Femur (tissue), 1 donor: Measurements from ENCODE around the gene IGF1R.
"Not testable (repeated sequence)": the region's sequence is repeated elsewhere in the genome, so short reads cannot be mapped to it uniquely, and the experiment has no call there.

ENCODE experiments used
- DNase-seq: peaks from one replicate; pipeline ENCODE4 v3.0.0-alpha.2; 2017

Gene IGF1R

GRCh38 chr15:98953968-98954367 lies 305.6 kb downstream of the IGF1R start:
- DNase-seq = no peak

- peak; percentile 69 for DNase-seq
Observed at GRCh38 chr15:98954411-98954810, 306.1 kb downstream of the IGF1R start.

DNA sequence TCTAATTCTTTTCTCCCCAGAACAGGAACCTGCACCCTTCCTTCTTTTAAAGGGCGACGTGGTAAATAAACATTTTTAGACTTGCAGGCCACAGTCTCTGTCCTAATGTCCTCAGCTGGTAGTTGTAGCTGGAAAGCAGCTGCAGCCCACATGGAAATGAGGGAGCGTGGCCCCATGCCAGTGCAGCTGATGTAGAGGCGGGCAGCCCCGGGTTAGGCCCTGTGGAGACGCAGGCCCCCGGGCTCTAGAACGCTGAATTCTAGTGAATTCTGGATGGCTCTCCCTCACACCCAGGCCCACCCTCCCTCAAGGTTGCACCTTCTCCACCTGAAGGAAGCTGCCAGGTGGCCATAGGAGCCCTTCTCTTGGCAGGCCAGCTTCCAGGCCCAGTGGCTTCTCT lies 307.0 kb downstream of the IGF1R start:
- DNase-seq = peak; percentile 78

DNA sequence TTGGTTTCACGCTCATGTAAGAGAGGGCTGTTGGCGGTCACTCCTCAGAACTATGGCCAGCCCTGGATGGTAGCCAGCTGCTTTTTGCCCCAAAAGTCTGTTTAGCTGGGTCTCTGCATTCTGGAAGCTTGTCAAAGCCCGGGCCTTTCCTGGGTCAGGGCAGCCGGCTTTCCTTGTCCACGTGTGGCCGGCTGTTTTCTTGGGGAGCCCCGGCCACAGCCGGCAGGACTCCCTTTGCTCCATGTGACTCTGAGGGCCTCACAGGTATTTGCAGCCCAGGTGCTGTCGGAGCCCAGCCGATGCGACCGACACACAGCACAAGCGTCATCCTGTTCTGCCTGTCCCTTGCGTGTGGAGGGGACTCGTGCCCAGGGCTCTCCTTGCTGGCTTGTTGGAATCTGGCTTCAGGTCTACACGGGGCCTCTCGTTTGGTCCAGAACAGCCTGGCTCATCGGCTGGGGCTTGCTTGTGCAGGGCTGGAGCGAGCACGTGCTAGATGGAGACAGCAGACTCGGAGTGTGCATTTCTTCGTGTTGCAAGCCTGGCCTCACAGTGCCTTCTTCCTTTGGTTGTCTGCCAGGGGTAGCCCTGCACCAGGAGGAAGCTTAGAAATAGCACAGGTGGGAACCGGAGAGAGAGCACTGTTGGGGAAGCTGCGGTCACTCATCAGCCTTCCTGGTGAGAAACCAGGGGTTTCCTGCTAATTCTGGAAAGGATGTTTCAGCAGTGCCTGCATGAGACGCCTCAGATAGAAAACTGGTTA lies 307.8 kb downstream of the IGF1R start:
- peak; percentile 58 for DNase-seq

GRCh38 chr15:98956796-98957553 lies 308.6 kb downstream of the IGF1R start:
- no peak for DNase-seq

DNA sequence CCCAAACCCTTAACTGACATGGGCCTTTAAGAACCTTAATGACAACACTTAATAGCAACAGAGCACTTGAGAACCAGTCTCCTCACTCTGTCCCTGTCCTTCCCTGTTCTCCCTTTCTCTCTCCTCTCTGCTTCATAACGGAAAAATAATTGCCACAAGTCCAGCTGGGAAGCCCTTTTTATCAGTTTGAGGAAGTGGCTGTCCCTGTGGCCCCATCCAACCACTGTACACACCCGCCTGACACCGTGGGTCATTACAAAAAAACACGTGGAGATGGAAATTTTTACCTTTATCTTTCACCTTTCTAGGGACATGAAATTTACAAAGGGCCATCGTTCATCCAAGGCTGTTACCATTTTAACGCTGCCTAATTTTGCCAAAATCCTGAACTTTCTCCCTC lies 309.3 kb downstream of the IGF1R start:
- DNase-seq = no peak

DNA sequence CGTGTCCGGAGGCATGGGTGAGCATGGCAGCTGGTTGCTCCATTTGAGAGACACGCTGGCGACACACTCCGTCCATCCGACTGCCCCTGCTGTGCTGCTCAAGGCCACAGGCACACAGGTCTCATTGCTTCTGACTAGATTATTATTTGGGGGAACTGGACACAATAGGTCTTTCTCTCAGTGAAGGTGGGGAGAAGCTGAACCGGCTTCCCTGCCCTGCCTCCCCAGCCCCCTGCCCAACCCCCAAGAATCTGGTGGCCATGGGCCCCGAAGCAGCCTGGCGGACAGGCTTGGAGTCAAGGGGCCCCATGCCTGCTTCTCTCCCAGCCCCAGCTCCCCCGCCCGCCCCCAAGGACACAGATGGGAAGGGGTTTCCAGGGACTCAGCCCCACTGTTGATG lies 309.7 kb downstream of the IGF1R start:
- DNase-seq = no peak

DNA sequence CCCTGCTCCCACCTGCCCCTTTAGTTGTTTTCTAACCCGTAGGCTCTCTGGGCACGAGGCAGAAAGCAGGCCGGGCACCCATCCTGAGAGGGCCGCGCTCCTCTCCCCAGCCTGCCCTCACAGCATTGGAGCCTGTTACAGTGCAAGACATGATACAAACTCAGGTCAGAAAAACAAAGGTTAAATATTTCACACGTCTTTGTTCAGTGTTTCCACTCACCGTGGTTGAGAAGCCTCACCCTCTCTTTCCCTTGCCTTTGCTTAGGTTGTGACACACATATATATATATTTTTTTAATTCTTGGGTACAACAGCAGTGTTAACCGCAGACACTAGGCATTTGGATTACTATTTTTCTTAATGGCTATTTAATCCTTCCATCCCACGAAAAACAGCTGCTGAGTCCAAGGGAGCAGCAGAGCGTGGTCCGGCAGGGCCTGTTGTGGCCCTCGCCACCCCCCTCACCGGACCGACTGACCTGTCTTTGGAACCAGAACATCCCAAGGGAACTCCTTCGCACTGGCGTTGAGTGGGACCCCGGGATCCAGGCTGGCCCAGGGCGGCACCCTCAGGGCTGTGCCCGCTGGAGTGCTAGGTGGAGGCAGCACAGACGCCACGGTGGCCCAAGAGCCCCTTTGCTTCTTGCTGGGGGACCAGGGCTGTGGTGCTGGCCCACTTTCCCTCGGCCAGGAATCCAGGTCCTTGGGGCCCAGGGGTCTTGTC lies 310.7 kb downstream of the IGF1R start:
- DNase-seq = no peak

GRCh38 chr15:98959640-98960007 lies 311.3 kb downstream of the IGF1R start:
- DNase-seq = no peak

GRCh38 chr15:98960555-98961050 lies 312.3 kb downstream of the IGF1R start:
- DNase-seq = no peak

DNA sequence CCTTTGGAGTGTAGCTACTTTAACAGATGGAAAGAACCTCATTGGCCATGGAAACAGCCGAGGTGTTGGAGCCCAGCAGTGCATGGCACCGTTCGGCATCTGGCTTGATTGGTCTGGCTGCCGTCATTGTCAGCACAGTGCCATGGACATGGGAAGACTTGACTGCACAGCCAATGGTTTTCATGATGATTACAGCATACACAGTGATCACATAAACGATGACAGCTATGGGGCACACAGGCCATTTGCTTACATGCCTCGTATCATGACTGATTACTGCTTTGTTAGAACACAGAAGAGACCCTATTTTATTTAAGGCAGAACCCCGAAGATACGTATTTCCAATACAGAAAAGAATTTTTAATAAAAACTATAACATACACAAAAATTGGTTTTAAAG lies 315.1 kb downstream of the IGF1R start:
- DNase-seq = no peak

DNA sequence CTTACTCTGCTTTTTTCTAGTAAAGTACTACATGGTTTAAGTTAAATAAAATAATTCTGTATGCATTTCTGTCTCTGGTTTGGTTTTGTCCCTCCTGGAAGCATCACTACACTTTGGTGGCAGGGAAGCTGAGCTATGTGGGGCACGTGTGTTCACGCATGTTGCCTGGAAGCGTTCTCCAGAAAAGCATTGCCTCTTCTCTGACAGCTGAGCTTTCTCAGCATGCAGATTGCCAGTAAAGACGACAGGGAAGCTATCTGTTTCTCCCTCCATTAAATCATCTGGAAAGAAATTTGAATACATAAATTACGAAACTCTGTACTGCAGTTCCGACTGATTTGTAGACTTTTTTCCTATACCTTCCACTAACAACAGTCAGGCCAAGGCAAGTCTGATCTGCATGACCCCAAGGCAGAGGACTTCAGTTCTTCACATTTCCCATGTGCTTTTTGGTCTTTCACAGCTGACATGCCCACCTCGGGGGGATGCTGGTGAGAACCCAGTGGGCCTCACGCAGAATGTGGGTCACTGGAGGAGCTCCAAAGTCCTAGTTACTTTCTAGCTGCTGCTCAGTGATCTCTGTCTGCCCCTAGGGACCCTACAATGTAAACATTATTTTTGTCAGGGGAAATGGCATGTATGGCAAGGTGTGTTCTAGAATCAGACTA lies 316.3 kb downstream of the IGF1R start:
- no peak for DNase-seq

DNA sequence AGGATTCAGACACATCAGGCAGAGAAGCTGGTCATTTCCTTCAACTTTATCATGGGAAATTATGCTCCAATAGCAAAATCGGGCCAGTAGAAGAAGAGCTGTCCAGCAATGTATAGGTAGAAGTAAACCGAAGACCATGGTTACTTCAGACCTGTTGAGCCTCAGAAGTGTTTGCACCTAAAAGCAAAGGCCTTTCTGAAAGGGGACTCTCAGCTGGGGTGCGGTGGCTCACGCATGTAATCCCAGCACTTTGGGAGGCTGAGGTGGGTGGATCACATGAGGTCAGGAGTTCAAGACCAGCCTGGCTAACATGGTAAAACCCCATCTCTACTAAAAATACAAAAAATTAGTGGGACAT lies 316.8 kb downstream of the IGF1R start:
- DNase-seq = not testable (repeated sequence)

DNA sequence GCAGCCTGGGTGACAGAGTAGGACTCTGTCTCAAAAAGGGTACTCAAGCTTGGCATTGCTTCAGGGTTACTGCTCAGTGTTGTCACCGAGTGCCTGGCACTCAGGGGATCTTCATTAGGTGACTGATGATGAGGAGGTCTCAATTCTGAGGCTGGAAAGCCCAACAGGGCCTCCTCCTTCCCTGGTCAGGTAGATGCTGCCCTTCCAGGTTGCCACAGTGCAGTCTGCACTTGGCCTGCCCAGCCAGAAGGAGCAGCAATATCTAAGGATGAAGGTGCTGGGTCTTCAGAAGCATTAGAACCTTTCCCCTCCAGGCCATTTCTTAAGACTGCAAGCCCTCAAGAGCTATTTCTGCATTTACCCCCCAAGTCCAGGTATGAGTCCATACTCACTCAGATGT lies 317.3 kb downstream of the IGF1R start:
- no peak for DNase-seq

DNA sequence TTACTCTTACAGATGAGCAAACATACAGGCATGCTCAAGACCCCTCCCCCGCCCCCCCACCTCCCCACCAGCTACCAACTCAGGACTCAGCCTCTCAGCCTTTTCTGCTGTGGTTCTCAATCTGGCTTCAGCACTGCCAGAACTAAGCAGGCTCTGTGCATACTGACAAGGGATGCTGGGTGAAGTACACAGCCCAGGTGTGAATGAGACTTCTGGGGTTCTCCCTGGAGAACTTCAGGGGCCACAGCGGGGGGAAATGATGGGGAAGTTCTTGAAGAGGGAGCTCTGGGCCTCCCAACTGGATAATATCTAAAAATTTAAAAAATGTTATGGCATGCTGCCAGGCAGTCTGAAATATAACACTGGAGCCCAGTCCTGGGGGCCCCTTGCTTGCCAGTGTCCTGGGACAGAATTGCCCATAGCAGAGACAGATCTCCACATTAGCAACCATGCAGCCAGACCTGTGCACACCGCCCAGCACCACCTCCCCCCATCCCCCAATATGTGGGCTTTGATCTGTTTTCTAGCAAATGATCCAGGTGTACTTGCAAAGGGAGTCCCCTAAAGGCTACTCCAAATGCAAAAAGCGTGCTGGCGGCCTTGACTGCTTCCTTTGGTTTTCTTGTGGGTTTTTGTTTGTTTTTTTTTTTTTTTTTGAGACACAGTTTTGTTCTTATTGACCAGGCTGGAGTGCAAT lies 317.9 kb downstream of the IGF1R start:
- no peak for DNase-seq

GRCh38 chr15:98967096-98967495 lies 318.8 kb downstream of the IGF1R start:
- no peak for DNase-seq

DNA sequence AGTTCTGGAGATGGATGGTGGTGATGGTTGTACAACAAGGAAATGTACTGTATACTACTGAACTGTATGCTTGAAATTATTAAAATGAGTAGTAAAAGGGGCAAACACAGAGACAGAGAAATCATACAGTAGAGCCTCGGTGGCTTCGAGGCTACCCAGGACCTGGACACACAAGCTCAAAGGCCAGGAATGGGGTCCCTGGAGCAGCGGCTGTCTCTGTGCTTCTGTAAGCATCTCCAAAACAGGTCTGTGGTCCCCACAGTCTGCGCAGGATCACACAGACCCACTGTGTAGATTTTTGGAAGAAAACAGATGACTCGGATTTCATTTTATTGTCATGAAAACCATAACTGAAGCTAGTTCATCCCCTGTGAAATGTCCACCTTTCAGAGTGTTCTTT lies 319.6 kb downstream of the IGF1R start:
- no peak for DNase-seq

DNA sequence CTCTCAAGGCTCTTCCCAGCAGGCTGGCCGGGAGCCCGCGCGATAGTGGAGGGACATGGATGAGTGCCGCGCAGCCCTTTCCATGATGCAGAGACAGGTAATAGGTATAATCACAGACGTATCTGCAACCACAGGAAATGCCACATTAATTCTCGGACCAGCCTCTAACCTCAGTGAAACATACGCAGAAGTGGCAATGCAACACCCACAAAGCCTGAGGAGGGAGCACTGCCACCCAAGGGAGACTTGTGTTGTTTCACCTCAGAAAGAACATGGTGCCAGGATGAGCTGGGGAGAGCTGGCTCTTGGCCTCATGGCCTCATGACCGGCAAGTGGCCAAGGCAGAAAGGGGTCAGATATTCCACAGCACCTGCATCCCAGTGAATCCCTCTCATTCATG lies 320.2 kb downstream of the IGF1R start:
- no peak for DNase-seq

- DNase-seq = no peak
Observed at GRCh38 chr15:98969126-98969735, 320.9 kb downstream of the IGF1R start.

DNA sequence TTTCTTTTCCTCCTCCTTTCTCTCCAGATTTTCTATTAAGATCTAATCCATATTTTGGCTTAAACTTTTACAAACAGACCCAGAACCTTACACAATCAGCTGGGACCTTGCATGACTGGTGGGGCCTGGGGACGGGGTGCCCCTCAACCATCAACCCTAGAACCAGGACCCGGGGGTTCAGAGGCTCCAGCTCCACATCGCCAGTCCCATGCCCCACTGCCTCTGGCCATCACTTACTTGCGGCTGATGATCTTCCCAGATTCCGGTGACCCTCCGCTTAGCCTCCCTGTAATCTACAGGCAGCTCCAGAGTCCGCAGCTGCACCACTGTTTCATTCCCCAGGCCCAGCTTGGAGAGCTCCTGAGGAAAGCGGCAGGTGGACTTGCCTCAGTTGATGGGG lies 322.5 kb downstream of the IGF1R start:
- DNase-seq = no peak

DNA sequence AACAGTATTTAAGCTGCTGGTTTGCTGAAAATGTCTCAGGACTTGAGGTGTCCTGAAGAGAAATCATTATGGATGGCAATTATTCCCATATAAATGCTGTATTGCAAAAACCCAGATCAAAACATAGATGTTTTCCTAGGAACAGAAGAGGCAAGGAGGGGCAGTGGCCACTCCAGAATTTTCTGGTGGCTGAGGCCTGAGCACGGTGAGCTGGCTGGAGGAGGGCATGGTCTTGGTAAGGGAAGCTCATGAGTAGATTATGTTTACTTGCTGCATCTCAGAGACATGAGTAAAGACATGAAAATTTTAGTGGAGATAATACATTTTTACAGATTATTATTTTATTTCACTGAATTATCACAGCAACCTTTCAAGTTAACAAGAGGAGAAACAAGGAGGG lies 328.2 kb downstream of the IGF1R start:
- DNase-seq = no peak

DNA sequence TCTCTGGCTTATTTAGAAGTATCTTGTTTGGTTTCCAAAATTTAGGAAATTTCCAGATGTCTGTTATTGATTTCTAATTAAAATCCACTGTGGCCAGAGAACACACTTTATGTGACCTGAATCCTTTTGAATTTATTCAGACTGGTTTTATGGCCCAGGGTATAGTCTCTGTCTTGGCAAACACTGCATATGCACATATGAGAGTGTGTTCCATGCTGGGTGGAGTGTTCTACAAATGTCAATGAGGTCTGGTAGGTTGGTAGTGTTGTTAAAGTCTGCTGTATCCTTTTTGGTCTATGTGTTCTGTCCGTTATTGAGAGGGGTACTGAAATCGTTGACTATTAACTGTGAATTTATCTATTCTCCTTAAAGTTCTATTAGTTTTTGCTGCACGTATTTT lies 329.1 kb downstream of the IGF1R start:
- no peak for DNase-seq
